ENCODE measurements around the gene MAGEA11. TPM values are rescaled to one million over a fixed set of nuclear protein-coding genes. Genes with fewer than 3 reads are reported as not detected.
"Not testable (repeated sequence)": the region's sequence is repeated elsewhere in the genome, so short reads cannot be mapped to it uniquely, and the experiment has no call there.

The MAGEA11 gene
- total and polyA plus RNA-seq, 9 donors = not detected

DNA sequence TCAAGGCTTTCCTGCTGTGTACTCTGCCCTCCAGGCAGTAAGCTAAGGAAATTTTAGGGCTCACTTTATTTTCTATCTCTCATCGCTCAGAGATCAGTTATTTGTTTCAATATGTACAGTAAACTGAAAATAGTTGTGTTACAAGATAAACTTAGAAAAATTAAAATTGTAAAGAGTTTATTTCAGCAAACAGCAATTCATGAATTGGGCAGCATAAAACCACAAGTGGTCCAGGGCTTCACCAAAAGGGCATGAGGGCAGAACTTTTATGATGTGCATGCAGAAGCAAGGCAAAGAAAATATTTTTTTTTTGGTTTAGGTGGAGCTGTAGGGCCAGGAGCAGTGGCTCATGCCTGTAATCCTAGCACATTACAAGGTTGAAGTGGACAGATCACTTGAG is 20.1 kb upstream of the MAGEA11 start:
- WGBS, 3 donors = 75 to 83% (median 76%) methylated on average over 1 of the region's 1 CpG
- no peaks in the 10 kb centered on the region for H3K36me3 ChIP-seq

DNA sequence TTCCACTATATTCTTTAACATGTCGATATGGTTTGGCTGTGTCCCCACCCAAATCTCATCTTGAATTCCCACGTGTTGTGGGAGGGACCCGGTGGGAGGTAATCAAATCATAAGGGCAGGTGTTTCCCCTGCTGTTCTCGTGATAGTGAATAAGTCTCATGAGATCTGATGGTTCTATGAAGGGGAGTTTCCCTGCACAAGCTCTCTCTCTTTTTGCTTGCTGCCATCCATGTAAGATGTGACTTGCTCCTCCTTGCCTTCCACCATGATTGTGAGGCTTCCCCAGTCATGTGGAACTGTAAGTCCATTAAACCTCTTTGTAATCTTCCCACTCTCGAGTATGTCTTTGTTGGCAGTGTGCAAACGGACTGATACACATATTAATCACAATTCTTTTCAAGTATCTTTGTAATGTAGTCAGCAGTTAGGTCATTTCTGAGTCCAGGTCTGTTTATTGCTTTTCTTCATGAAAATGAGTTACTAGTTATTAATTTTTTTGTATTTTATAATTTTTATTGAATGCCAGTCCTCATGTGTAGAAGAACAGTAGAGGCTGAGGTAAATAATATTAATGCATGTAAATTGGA is 19.1 kb upstream of the MAGEA11 start:
- H3K27ac ChIP-seq; H3K27me3 ChIP-seq; H3K9me3 ChIP-seq; DNase-seq; H3K4me3 ChIP-seq; intact Hi-C loops (cut with DNase I); H3K4me1 ChIP-seq (ENCODE audit: insufficient read depth); H3K36me3 ChIP-seq: not testable (repeated sequence)
- WGBS, 3 donors = 59 to 73% (median 61%) methylated on average over 6 of the region's 6 CpGs

More for the DNA sequence above, 20.1 kb upstream of the MAGEA11 start:
- DNase-seq = no peak
- Histone ChIP-seq H3K4me1 (ENCODE audit: insufficient read depth) (no peaks in the 10 kb centered on the region), H3K9me3 (no peaks in the 10 kb centered on the region), H3K27ac (no peak overlapping the region), H3K4me3 (no peak overlapping the region), H3K27me3 (no peaks in the 10 kb centered on the region)
- intact Hi-C loops (cut with DNase I) = no loop called here
- no peak for TF ChIP-seq POLR2A (IDR thresholded peaks at IDR 0.05)
- TF ChIP-seq EP300 (IDR thresholded peaks at IDR 0.05) = no peak
- TF ChIP-seq, protein P1, sequence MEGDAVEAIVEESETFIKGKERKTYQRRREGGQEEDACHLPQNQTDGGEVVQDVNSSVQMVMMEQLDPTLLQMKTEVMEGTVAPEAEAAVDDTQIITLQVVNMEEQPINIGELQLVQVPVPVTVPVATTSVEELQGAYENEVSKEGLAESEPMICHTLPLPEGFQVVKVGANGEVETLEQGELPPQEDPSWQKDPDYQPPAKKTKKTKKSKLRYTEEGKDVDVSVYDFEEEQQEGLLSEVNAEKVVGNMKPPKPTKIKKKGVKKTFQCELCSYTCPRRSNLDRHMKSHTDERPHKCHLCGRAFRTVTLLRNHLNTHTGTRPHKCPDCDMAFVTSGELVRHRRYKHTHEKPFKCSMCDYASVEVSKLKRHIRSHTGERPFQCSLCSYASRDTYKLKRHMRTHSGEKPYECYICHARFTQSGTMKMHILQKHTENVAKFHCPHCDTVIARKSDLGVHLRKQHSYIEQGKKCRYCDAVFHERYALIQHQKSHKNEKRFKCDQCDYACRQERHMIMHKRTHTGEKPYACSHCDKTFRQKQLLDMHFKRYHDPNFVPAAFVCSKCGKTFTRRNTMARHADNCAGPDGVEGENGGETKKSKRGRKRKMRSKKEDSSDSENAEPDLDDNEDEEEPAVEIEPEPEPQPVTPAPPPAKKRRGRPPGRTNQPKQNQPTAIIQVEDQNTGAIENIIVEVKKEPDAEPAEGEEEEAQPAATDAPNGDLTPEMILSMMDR (IDR thresholded peaks at IDR 0.05) = no peak

DNA sequence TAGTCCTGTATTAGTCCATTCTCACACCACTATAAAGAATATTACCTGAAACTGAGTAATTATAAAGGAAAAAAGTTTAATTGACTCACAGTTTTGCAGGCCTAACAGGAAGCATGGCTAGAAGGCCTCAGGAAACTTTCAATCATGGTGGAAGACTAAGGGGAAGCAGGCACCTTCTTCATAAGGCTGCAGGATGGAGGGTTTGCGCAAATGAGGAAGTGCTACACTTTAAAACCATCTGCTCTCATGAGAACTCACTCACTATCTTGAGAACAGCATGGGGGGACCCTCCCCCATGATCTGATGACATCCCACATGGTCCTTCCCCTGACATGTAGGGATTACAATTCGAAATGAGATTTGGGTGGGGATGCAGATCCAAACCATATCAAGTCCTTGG is 12.1 kb upstream of the MAGEA11 start:
- whole genome bisulfite sequencing, 3 donors = 66 to 67% (median 67%) methylated on average over 2 of the region's 2 CpGs

DNA sequence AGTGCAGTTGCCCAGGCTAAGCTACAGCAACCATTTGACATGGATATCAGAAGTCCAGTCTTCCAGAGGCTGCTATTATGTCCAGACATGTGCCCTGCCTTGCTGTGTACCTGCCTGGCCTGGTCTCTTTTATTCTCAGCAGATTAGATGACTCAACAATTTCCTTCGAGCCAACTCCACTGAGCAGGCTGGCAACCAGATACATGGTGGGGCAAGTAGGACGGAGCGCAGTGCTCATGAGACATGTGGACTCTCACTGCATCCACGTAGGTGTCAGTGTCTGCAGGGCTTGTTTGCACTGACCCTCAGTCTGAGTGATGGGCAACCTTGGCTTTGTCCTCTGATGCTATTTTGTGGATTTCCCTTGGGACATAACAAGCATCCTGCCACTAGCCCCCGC is 7.2 kb upstream of the MAGEA11 start:
- intact Hi-C loops (cut with DNase I) = no loop called here
- no peak for DNase-seq

More for the DNA sequence above, 12.1 kb upstream of the MAGEA11 start:
- H3K4me3 ChIP-seq = no peak overlapping the region
- TF ChIP-seq, protein P1 (IDR thresholded peaks at IDR 0.05) = no peak
- TF ChIP-seq EP300 (IDR thresholded peaks at IDR 0.05) = no peak
- TF ChIP-seq POLR2A (IDR thresholded peaks at IDR 0.05) = no peak
- H3K27me3 ChIP-seq = no peaks in the 10 kb centered on the region
- H3K4me1 ChIP-seq (ENCODE audit: insufficient read depth) = no peaks in the 10 kb centered on the region
- DNase-seq = no peak
- intact Hi-C loops (cut with DNase I) = no loop called here
- H3K9me3 ChIP-seq = no peaks in the 10 kb centered on the region
- no peaks in the 10 kb centered on the region for H3K36me3 ChIP-seq
- H3K27ac ChIP-seq = no peak overlapping the region

More for the DNA sequence above, 7.2 kb upstream of the MAGEA11 start:
- Histone ChIP-seq H3K27ac (no peak overlapping the region), H3K27me3 (no peaks in the 10 kb centered on the region), H3K4me3 (no peak overlapping the region), H3K4me1 (ENCODE audit: insufficient read depth) (no peaks in the 10 kb centered on the region), H3K9me3 (no peaks in the 10 kb centered on the region), H3K36me3 (no peaks in the 10 kb centered on the region)
- TF ChIP-seq EP300 (IDR thresholded peaks at IDR 0.05) (no peak), POLR2A (IDR thresholded peaks at IDR 0.05) (no peak)
- TF ChIP-seq, protein P1 (IDR thresholded peaks at IDR 0.05) = no peak
- 71 to 77% (median 77%) methylated on average over 5 of the region's 5 CpGs for WGBS, 3 donors

Measured in ovary (tissue), 9 donors.